Activated T-cell treated with anti-CD3 and anti-CD28 coated beads, Interleukin-2, amount 50 U/mL, for 24 hours (primary cell): ENCODE results near the gene ANO9.
"Not testable (repeated sequence)": the region's sequence is repeated elsewhere in the genome, so short reads cannot be mapped to it uniquely, and the experiment has no call there.

Experiments used
- DNase-seq: peaks from one replicate; pipeline ENCODE4 v3.0.0-alpha.2; 2020
- H3K27ac Mint-ChIP-seq: 2 replicates; pipeline ENCODE4 v1.8.0; 2020; ENCODE audit warnings: mild to moderate bottlenecking, mixed read lengths
- H3K27me3 Mint-ChIP-seq: 2 replicates; pipeline ENCODE4 v1.8.0; 2020; ENCODE audit warnings: mixed read lengths
- H3K36me3 Mint-ChIP-seq: 2 replicates; pipeline ENCODE4 v1.8.0; 2020; ENCODE audit warnings: low read depth, mixed read lengths
- H3K4me1 Mint-ChIP-seq: 2 replicates; pipeline ENCODE4 v1.8.0; 2020; ENCODE audit warnings: low read depth, mixed read lengths
- H3K4me3 Mint-ChIP-seq: 2 replicates; pipeline ENCODE4 v1.8.0; 2020; ENCODE audit warnings: mild to moderate bottlenecking, moderate library complexity, mixed read lengths
- H3K9me3 Mint-ChIP-seq: 2 replicates; pipeline ENCODE4 v1.8.0; 2020; ENCODE audit warnings: mixed read lengths

ANO9 gene

GRCh38 chr11:393219-394033 is 48.4 kb downstream of the ANO9 start:
- no peak overlapping the region for H3K27ac Mint-ChIP-seq
- no peak overlapping the region for H3K4me3 Mint-ChIP-seq
- DNase-seq = no peak
- H3K4me1 Mint-ChIP-seq = peaks cover 4% of the 10 kb centered on the region
- no peaks in the 10 kb centered on the region for H3K27me3 Mint-ChIP-seq
- H3K9me3 Mint-ChIP-seq = no peaks in the 10 kb centered on the region
- no peaks in the 10 kb centered on the region for H3K36me3 Mint-ChIP-seq

GRCh38 chr11:392102-392777 is 49.6 kb downstream of the ANO9 start:
- Mint-ChIP-seq H3K4me1 (peaks cover under 1% of the 10 kb centered on the region), H3K36me3 (no peaks in the 10 kb centered on the region), H3K27ac (no peak overlapping the region)

GRCh38 chr11:391117-392017 is 50.4 kb downstream of the ANO9 start:
- no peak for DNase-seq
- no peaks in the 10 kb centered on the region for H3K4me1 Mint-ChIP-seq
- H3K9me3 Mint-ChIP-seq = peaks cover 8% of the 10 kb centered on the region
- H3K36me3 Mint-ChIP-seq = no peaks in the 10 kb centered on the region
- no peak overlapping the region for H3K4me3 Mint-ChIP-seq
- no peaks in the 10 kb centered on the region for H3K27me3 Mint-ChIP-seq
- H3K27ac Mint-ChIP-seq = no peak overlapping the region

More at GRCh38 chr11:392102-392777, 49.6 kb downstream of the ANO9 start:
- H3K27me3 Mint-ChIP-seq = no peaks in the 10 kb centered on the region
- peaks cover under 1% of the 10 kb centered on the region for H3K9me3 Mint-ChIP-seq
- no peak for DNase-seq
- H3K4me3 Mint-ChIP-seq = no peak overlapping the region

DNA sequence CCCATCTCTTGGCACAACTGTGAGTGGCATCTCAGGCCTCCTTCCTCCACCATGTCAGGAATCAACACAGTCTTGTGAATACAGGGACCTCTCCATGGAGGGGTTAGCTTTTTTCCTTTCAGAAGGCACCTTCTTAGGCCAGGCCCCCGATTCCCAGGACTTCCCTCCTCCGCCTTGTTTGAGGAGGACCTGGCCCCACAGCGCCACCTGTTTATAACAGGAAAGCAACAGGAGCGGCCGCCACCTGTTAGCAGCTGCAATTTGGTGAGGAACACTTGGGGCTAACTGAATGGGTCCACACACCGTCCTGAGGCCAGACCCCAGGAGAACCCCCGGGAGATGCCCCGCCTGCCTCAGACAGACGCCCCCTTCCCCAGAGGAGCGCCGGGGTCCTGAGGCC is 51.6 kb downstream of the ANO9 start:
- Mint-ChIP-seq H3K36me3 (no peaks in the 10 kb centered on the region), H3K4me1 (no peaks in the 10 kb centered on the region), H3K27me3 (no peaks in the 10 kb centered on the region), H3K27ac (no peak overlapping the region), H3K4me3 (no peak overlapping the region), H3K9me3 (peaks cover 8% of the 10 kb centered on the region)
- DNase-seq = no peak

- not testable (repeated sequence) for DNase-seq, H3K9me3 Mint-ChIP-seq, H3K4me3 Mint-ChIP-seq, H3K4me1 Mint-ChIP-seq, H3K36me3 Mint-ChIP-seq, H3K27me3 Mint-ChIP-seq, H3K27ac Mint-ChIP-seq
Measured at GRCh38 chr11:389369-389768, 52.4 kb downstream of the ANO9 start.

- DNase-seq = no peak
- peaks cover 8% of the 10 kb centered on the region for H3K9me3 Mint-ChIP-seq
- no peaks in the 10 kb centered on the region for H3K27me3 Mint-ChIP-seq
- no peaks in the 10 kb centered on the region for H3K36me3 Mint-ChIP-seq
- H3K4me3 Mint-ChIP-seq = no peak overlapping the region
- H3K4me1 Mint-ChIP-seq = no peaks in the 10 kb centered on the region
- no peak overlapping the region for H3K27ac Mint-ChIP-seq
Measured at GRCh38 chr11:387193-387793, 54.5 kb downstream of the ANO9 start.

GRCh38 chr11:386483-386882 is 55.3 kb downstream of the ANO9 start:
- H3K27me3 Mint-ChIP-seq = peaks cover 4% of the 10 kb centered on the region
- H3K36me3 Mint-ChIP-seq = no peaks in the 10 kb centered on the region
- H3K9me3 Mint-ChIP-seq = peaks cover 8% of the 10 kb centered on the region
- no peaks in the 10 kb centered on the region for H3K4me1 Mint-ChIP-seq
- DNase-seq = no peak
- no peak overlapping the region for H3K27ac Mint-ChIP-seq
- no peak overlapping the region for H3K4me3 Mint-ChIP-seq

DNA sequence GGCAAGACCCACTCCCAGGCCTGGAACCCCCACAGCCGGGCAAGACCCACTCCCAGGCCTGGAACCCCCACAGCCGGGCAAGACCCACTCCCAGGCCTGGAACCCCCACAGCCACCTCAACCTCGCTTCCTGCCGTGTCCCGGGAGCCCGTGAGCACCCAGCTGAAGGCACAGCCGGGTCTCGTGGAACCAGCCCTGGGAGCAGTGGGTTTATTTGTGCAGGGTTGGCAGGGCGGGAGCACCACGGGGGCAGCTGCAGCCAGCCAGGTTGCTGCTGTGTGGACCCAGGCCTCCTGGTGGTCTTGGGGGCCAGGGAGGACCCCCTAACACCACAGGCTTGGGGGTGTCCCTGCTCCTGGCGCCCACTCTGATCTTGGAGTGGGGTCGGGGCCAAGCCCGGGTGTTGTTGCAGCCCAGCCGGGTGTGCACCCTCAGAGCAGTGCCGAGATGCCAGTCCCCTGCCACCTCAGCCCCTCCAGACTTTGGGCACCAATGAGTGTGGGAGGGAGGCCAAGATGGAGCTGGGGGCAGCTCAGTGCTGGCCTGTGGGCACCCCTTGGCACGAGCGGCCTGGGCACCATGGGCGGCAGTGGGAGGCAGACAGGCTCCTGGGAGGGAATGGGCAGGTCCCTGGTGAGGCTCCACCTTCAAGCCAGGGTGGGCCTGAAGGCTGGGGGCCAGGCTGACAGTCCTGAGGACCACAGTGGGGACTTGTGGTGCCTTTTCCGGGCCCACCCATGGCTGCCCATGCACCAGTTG is 56.0 kb downstream of the ANO9 start:
- H3K4me1 Mint-ChIP-seq = no peaks in the 10 kb centered on the region

GRCh38 chr11:384511-384910 is 57.3 kb downstream of the ANO9 start:
- peaks cover 4% of the 10 kb centered on the region for H3K27me3 Mint-ChIP-seq
- no peaks in the 10 kb centered on the region for H3K4me1 Mint-ChIP-seq
- DNase-seq = no peak
- H3K27ac Mint-ChIP-seq = no peak overlapping the region
- peaks cover 8% of the 10 kb centered on the region for H3K9me3 Mint-ChIP-seq
- H3K36me3 Mint-ChIP-seq = no peaks in the 10 kb centered on the region
- H3K4me3 Mint-ChIP-seq = no peak overlapping the region

More for the DNA sequence above, 56.0 kb downstream of the ANO9 start:
- no peak for DNase-seq
- no peak overlapping the region for H3K4me3 Mint-ChIP-seq
- peaks cover 8% of the 10 kb centered on the region for H3K9me3 Mint-ChIP-seq
- H3K36me3 Mint-ChIP-seq = no peaks in the 10 kb centered on the region
- H3K27me3 Mint-ChIP-seq = peaks cover 4% of the 10 kb centered on the region
- no peak overlapping the region for H3K27ac Mint-ChIP-seq

DNA sequence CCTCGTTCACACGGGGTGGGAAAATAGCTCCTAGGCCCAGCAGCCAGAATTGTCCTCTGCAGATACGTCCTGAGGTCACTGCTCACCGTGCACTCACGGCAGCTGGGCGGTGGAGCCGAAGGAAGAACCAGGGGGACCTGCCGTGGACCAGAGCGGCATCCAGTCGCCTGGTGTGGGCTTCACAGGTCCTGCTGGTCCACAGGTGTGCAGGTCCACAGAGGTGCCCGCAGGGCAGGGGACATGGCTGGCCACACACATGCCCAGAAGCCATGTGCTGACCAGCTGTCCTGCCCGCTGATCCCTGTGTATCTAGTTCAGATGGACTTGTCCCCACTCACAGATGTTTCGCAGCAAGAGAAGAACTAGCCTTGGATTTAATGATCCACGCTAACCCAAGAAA is 58.4 kb downstream of the ANO9 start:
- Mint-ChIP-seq H3K4me3 (no peak overlapping the region), H3K36me3 (no peaks in the 10 kb centered on the region), H3K4me1 (no peaks in the 10 kb centered on the region), H3K27me3 (peaks cover 4% of the 10 kb centered on the region), H3K27ac (no peak overlapping the region), H3K9me3 (peaks cover 8% of the 10 kb centered on the region)
- no peak for DNase-seq

DNA sequence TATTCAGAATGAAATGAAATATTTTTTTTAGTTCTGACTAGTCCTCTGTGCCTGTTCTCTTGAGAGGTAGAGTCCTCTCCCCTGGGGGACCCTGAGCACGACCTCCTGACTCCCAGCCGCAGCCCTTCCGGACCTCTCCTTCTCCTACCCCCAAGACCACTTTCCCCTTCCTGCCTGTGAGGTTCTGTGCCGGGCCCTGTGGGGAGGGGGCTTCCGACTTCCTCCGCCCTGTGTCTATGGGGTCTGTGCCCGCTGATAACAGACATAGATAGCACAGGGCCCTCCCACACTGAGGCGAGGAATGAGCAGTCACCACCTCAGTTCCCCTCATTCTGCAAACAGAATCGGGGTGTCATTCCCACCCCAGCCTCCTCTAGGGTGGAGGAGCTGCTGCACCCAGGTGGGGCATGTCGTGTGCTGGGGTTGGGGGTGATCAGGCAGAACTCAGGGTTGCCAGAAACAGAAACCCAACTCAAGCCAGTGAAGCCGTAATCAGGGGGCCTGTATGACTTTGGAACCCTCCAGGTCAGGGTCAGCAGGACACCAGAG is 59.7 kb downstream of the ANO9 start:
- Mint-ChIP-seq H3K4me1 (no peaks in the 10 kb centered on the region), H3K27me3 (peaks cover 4% of the 10 kb centered on the region), H3K36me3 (no peaks in the 10 kb centered on the region), H3K27ac (no peak overlapping the region), H3K4me3 (no peak overlapping the region), H3K9me3 (peaks cover 6% of the 10 kb centered on the region)
- DNase-seq = no peak

- no peak for DNase-seq
- no peaks in the 10 kb centered on the region for H3K36me3 Mint-ChIP-seq
- peaks cover 2% of the 10 kb centered on the region for H3K9me3 Mint-ChIP-seq
- peaks cover 4% of the 10 kb centered on the region for H3K27me3 Mint-ChIP-seq
- H3K27ac Mint-ChIP-seq = no peak overlapping the region
- no peaks in the 10 kb centered on the region for H3K4me1 Mint-ChIP-seq
- H3K4me3 Mint-ChIP-seq = no peak overlapping the region
Measured at GRCh38 chr11:381501-382072, 60.2 kb downstream of the ANO9 start.

DNA sequence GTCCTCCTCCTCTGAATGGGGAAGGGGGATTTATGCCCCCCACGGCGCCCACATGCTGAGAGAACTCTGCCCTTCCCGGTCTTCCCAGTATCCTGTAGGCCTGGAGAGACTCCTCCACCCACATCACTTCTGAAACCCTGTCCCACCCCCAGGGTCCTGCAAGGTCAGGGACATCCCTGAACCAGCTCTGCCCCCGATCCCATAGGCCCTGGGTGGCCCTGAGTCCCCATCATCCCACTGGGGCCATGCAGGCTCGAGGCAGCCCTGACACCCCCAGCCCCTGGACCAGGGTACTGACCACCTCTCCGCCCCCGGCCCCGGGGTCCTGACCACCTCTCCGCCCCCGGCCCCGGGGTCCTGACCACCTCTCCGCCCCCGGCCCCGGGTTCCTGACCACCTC is 60.8 kb downstream of the ANO9 start:
- H3K4me1 Mint-ChIP-seq = no peaks in the 10 kb centered on the region
- H3K36me3 Mint-ChIP-seq = no peaks in the 10 kb centered on the region

More for the DNA sequence above, 60.8 kb downstream of the ANO9 start:
- Mint-ChIP-seq H3K4me3 (no peak overlapping the region), H3K27me3 (peaks cover 4% of the 10 kb centered on the region), H3K27ac (no peak overlapping the region), H3K9me3 (no peaks in the 10 kb centered on the region)
- DNase-seq = no peak
